Measurements from ENCODE around the gene KIAA1755.

Gene KIAA1755

DNA sequence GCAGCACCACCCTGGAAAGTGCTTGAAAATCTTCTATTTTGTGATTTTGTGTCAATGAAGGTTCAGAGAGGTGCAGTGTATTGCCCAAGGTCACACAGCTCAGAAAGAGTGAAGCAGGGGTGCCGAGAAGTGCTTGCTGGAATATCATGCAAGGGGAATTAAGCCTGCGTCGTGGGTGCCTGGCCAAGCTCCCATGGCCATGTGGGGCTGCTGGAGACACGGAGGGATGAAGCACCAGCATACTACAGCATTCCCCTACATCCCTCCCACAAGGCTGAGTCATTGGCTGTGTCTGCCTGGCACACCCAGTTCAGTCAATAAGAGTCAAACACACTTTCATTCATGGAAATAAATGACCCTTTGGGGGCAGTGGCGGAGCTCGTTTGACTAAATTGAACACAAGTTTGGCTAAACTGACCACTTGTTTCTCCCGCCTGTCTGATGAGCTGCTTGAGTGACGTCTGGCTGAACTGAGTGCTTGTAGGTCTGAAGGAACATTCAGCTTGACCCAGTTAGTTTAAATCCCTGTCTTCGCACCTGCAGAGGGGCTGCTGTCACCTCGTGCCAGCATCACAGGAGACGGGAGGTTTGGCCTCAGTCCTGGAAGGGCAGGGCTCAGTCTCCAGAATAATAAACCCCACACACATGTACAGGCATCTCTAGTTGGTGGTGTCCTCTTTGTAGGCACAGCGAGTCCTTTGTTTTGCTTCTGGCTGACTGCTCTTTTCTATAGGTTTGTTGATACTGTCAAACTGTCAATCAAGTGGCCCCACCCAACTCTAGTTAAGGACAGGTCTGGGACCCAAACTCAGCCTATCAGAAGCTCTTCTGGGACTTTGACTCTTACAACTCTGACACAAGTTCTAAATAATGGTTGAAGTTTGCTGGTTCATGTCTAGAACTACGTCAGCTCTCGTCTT, 87.0 kb downstream of the KIAA1755 start:
- TF ChIP-seq, protein P1, sequence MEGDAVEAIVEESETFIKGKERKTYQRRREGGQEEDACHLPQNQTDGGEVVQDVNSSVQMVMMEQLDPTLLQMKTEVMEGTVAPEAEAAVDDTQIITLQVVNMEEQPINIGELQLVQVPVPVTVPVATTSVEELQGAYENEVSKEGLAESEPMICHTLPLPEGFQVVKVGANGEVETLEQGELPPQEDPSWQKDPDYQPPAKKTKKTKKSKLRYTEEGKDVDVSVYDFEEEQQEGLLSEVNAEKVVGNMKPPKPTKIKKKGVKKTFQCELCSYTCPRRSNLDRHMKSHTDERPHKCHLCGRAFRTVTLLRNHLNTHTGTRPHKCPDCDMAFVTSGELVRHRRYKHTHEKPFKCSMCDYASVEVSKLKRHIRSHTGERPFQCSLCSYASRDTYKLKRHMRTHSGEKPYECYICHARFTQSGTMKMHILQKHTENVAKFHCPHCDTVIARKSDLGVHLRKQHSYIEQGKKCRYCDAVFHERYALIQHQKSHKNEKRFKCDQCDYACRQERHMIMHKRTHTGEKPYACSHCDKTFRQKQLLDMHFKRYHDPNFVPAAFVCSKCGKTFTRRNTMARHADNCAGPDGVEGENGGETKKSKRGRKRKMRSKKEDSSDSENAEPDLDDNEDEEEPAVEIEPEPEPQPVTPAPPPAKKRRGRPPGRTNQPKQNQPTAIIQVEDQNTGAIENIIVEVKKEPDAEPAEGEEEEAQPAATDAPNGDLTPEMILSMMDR (conservative IDR thresholded peaks at IDR 0.05) = no peak
- H3K27ac ChIP-seq = no peak overlapping the region

DNA sequence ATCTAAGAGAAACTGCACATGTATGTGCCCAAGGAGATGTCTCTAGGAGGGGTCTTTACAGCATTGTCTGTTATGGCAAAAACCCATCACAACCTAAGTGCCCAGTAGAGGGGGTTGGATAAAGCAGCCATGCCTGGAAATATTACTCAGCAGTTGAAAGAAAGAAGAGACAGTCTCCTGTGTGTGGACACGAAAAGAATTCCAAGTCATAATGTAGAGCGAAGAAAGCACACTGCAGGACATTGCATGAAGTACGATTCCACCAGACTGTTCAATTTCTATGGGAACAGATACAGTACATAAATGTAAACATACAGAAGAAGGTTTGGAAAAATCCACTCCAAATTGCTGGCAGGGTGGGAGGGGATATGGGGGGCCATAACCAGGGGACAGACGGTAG, 88.1 kb downstream of the KIAA1755 start:
- TF ChIP-seq, protein P1 (conservative IDR thresholded peaks at IDR 0.05) = no peak
- H3K27ac ChIP-seq = no peak overlapping the region

DNA sequence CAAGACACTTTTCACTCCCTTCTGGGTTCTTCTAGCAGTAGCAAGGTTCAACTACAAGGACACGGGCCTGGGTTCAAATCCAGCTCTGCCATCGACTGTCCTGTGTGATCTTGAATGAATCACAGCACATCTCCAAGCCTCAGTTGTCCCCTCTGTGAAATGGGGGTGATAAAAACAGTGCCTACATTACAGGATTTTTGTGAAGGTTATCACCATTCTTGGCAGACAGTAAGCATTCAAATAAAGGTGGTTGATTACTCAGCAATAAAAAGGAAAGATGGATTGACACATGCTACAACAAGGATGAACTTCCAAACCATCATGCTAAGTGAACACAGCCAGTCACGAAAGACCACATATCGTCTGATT, 88.9 kb downstream of the KIAA1755 start:
- TF ChIP-seq, protein P1 (conservative IDR thresholded peaks at IDR 0.05) = no peak
- no peak overlapping the region for H3K27ac ChIP-seq

DNA sequence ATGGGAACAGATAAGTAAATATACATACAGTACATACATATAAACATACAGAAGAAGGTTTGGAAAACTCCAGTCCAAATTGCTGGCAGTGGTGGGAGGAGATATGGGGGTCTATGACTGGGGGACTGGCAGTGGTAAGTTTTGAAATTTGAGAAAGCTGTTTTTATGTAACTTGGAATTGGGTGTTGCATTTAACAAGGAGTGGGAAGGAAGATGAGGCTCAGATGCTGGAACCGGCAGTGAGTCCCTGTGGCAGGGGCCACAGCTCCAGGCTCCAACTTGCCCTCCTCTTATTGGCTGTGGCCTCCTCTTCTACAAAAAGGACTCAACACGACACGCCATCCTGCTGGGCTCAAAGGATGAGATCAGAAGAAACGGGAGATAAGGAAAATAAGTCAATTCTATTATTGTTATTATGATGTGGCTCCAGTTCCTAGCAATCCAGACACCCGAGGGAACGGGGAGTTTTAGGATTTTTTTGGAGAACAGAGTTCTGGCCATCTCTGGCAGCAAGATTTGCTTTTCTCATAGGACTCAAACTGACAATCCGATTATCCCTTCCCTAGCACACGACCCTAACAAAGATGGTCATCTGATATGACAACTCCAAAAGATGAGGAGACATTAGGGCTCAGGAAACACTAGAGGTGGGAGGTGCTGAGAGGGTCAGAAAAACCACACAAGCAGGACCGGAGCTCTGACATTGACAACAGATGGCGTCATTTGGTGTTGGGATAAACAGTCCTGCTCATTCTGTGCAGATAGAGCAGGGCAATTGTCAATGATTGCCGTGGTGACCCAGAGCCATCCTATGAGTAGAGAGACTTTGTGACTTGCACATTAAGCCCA, 89.5 kb downstream of the KIAA1755 start:
- TF ChIP-seq, protein P1 (conservative IDR thresholded peaks at IDR 0.05) = no peak
- no peak overlapping the region for H3K27ac ChIP-seq

DNA sequence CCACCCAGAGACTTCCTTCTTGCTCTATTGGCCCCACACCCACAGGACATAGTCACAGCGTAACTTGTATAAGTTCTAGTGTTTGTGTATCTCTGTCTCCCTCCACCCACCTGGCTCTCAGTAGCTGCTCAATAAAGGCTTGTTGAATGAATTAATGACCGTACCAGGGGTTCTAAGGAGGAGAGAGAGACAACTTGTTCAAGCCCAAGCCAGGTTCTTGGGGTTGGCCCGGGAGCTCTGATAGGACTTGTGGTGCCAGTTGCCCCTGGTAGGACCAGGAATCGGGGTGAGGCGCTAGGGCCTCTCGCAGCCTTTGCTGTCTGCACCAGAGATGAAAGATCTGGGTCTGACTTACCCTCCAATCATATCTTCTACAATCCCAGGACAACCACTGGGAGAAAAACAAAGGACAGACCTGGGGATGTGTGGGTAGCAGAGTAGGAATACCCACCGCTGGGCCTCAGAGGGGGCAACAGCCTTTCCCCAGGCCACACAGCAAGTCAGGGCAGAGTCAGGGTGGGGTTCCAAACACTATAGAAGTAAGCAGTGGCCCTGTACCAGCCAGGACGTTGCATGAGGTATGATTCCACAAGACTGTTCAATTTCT, 90.2 kb downstream of the KIAA1755 start:
- TF ChIP-seq, protein P1 (conservative IDR thresholded peaks at IDR 0.05) = no peak
- H3K27ac ChIP-seq = no peak overlapping the region

DNA sequence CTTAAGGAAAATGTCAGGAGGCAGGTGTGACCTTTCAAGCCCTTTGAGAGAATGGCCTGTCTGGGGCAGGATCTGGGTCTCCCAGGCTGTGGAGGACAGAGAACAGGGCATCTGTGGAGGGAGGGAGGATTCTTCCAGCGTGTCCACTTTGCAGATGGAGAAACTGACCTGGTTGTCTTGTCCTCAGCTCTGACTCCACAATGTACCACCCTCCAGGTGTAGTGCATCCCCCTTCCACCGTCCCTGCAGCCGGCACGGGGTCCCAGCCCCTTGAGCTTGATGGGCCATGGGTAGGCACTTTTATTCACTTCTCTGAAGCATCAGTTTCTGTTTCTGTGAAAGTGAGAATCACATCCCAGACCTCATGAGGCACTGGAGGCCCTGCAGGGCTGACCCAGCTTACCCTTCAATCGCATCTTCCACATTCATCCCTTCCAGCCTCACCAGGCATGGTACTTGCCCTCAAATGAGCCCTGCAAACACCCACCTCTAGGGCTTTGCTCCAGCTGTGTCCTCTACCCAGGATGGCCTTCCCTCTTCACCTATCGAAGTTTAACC, 90.8 kb downstream of the KIAA1755 start:
- TF ChIP-seq, protein P1 (conservative IDR thresholded peaks at IDR 0.05) = no peak
- no peak overlapping the region for H3K27ac ChIP-seq
